GM12878 (cell line): Measurements from ENCODE around the gene KIF15. TPM values are rescaled to one million over a fixed set of nuclear protein-coding genes. Genes with fewer than 3 reads are reported as not detected.

Experiments used
- CBX5 ChIP-seq: sonication (generic); IDR thresholded peaks from 2 replicates; pipeline ENCODE4 v1.6.1; 2016; ENCODE audit warnings: low read depth, moderate library complexity, mild to moderate bottlenecking, inconsistent platforms
- NBN ChIP-seq: fragments of 450-650 bp; IDR thresholded peaks from 2 replicates; pipeline ENCODE4 v1.6.1; 2016
- microRNA counts: library from miRNA; unstranded; fragments of <30 nt; microRNA quantifications from one replicate; lab custom pipeline; 2016
- polyA plus RNA-seq, 11 experiments: library from polyadenylated mRNA; depleted of rRNA in 4 of 11; unstranded in 6 of 11; stranded (reverse) in 5 of 11; fragments of >200 nt; fragmentation: Nextera tagmentation in 4 of 11; fragmentation: Illumina TruSeq in 1 of 11; extraction: Ambion mirVana in 4 of 11; extraction: Trizol in 1 of 11; gene quantifications; 1 replicate in 1 of 11; 2 replicates in 10 of 11; pipeline versions ENCODE4 v1.2.1 to v1.2.3, GENCODE V29; 2011 to 2016; ENCODE audit warnings: inconsistent platforms in 2 of 11, missing spikeins in 2 of 11, low read depth in 1 of 11
- total RNA-seq, 4 experiments: library from RNA; depleted of rRNA in 3 of 4; stranded (reverse); fragments of >200 nt in 3 of 4; fragmentation: Illumina TruSeq in 1 of 4; extraction: Trizol in 1 of 4; gene quantifications; 2 replicates each; pipeline versions ENCODE4 v1.2.1 to v1.2.3, GENCODE V29; 2013 to 2021
- TF ChIP-seq, protein P1 (sequence below): fragments of 150-350 bp; IDR thresholded peaks from 2 replicates; pipeline ENCODE4 v1.6.1; 2016; ENCODE audit warnings: low read depth, low read length
- TF ChIP-seq, protein P2 (sequence below): IDR thresholded peaks from 2 replicates; pipeline ENCODE4 v1.6.1; 2012; ENCODE audit warnings: low read depth, low read length, improper control_type of control experiment
- TF ChIP-seq, protein P3 (sequence below): fragments of 450-650 bp; IDR thresholded peaks from 2 replicates; pipeline ENCODE4 v1.6.1; 2017; ENCODE audit warnings: borderline replicate concordance
- TF ChIP-seq, protein P4 (sequence below): IDR thresholded peaks from 2 replicates; pipeline ENCODE4 v1.6.1; 2012; ENCODE audit warnings: low read depth, low read length, improper control_type of control experiment

Gene KIF15
- total and polyA plus RNA-seq, 10 of the 15 experiments (the other 5 are each of a cell fraction or from before 2014, with no cell fraction given): 12.3 to 51.8 (median 26.0) TPM

DNA sequence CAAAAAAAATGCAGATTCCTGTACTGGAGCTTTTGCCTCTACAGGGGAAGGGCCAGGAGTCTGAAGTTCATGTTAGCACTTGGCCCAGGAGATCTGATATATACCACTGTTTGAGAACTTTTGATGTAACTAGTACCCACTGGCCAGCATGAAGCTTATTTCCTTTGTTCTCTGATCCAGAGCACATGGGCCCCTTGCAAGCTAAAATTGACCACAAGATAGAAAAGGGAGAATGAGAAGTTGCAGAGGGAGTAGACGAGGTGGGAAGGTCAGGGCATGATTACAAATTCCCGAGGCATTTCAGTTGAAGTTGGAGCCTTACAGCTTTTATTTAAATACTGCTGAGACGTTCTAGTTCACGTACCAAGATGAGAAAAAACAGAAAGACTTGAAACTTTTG, 141.0 kb downstream of the KIF15 start (continued):
- TF ChIP-seq, protein P1, sequence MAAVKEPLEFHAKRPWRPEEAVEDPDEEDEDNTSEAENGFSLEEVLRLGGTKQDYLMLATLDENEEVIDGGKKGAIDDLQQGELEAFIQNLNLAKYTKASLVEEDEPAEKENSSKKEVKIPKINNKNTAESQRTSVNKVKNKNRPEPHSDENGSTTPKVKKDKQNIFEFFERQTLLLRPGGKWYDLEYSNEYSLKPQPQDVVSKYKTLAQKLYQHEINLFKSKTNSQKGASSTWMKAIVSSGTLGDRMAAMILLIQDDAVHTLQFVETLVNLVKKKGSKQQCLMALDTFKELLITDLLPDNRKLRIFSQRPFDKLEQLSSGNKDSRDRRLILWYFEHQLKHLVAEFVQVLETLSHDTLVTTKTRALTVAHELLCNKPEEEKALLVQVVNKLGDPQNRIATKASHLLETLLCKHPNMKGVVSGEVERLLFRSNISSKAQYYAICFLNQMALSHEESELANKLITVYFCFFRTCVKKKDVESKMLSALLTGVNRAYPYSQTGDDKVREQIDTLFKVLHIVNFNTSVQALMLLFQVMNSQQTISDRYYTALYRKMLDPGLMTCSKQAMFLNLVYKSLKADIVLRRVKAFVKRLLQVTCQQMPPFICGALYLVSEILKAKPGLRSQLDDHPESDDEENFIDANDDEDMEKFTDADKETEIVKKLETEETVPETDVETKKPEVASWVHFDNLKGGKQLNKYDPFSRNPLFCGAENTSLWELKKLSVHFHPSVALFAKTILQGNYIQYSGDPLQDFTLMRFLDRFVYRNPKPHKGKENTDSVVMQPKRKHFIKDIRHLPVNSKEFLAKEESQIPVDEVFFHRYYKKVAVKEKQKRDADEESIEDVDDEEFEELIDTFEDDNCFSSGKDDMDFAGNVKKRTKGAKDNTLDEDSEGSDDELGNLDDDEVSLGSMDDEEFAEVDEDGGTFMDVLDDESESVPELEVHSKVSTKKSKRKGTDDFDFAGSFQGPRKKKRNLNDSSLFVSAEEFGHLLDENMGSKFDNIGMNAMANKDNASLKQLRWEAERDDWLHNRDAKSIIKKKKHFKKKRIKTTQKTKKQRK: no peak
- TF ChIP-seq, protein P2, sequence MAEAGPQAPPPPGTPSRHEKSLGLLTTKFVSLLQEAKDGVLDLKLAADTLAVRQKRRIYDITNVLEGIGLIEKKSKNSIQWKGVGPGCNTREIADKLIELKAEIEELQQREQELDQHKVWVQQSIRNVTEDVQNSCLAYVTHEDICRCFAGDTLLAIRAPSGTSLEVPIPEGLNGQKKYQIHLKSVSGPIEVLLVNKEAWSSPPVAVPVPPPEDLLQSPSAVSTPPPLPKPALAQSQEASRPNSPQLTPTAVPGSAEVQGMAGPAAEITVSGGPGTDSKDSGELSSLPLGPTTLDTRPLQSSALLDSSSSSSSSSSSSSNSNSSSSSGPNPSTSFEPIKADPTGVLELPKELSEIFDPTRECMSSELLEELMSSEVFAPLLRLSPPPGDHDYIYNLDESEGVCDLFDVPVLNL: no peak
- TF ChIP-seq, protein P3, sequence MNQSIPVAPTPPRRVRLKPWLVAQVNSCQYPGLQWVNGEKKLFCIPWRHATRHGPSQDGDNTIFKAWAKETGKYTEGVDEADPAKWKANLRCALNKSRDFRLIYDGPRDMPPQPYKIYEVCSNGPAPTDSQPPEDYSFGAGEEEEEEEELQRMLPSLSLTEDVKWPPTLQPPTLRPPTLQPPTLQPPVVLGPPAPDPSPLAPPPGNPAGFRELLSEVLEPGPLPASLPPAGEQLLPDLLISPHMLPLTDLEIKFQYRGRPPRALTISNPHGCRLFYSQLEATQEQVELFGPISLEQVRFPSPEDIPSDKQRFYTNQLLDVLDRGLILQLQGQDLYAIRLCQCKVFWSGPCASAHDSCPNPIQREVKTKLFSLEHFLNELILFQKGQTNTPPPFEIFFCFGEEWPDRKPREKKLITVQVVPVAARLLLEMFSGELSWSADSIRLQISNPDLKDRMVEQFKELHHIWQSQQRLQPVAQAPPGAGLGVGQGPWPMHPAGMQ: no peak
- TF ChIP-seq NBN (no peak), CBX5 (no peak)
- TF ChIP-seq, protein P4, sequence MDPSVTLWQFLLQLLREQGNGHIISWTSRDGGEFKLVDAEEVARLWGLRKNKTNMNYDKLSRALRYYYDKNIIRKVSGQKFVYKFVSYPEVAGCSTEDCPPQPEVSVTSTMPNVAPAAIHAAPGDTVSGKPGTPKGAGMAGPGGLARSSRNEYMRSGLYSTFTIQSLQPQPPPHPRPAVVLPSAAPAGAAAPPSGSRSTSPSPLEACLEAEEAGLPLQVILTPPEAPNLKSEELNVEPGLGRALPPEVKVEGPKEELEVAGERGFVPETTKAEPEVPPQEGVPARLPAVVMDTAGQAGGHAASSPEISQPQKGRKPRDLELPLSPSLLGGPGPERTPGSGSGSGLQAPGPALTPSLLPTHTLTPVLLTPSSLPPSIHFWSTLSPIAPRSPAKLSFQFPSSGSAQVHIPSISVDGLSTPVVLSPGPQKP: no peak

MicroRNAs encoded within 50 kb of the gene (microRNA counts, 767-probe panel; counts per million panel counts)
- 55.3 counts per million for microRNA hsa-miR-564 (lab: Ali Mortazavi, UCI)

Other genes with a start within 250 kb of the KIF15 start
Only the 7 nearest of the 11 such genes appear.
- gene ZNF197, start 136.8 kb upstream of the KIF15 start, total RNA-seq (2014; rRNA removed): 10.1 and 12.4 TPM in 2 replicates
- gene ZNF197, start 136.8 kb upstream of the KIF15 start, total RNA-seq (2014; rRNA removed; fragmentation: Illumina TruSeq; extraction: Trizol): 16.5 and 16.6 TPM in 2 replicates
- 10.0 and 10.2 TPM in 2 replicates for gene ZNF197, start 136.8 kb upstream of the KIF15 start, total RNA-seq (2021)
- 10.5 and 14.4 TPM in 2 replicates for gene ZNF197, start 136.8 kb upstream of the KIF15 start, polyA plus RNA-seq (2011; rRNA removed)
- gene ZNF197, start 136.8 kb upstream of the KIF15 start, polyA plus RNA-seq (2014; fragmentation: Illumina TruSeq; extraction: Trizol): 14.5 and 15.3 TPM in 2 replicates
- gene ZNF197, start 136.8 kb upstream of the KIF15 start, polyA plus RNA-seq (2014; fragmentation: Nextera tagmentation; extraction: Ambion mirVana): 1 to 10 TPM; 3.2 to 4.4 TPM
- 6.7 and 9.4 TPM in 2 replicates for gene ZNF197, start 136.8 kb upstream of the KIF15 start, polyA plus RNA-seq (2014; rRNA removed)
- gene ZNF197, start 136.8 kb upstream of the KIF15 start, polyA plus RNA-seq (2016; fragmentation: Nextera tagmentation; extraction: Ambion mirVana): 1 to 10 TPM; 7.6 to 7.8 TPM
- gene ZNF35, start 113.1 kb upstream of the KIF15 start, total RNA-seq (2014; rRNA removed): 12.4 and 14.3 TPM in 2 replicates
- gene ZNF35, start 113.1 kb upstream of the KIF15 start, total RNA-seq (2014; rRNA removed; fragmentation: Illumina TruSeq; extraction: Trizol): 21.1 and 21.2 TPM in 2 replicates
- 15.2 and 18.2 TPM in 2 replicates for gene ZNF35, start 113.1 kb upstream of the KIF15 start, total RNA-seq (2021)
- 9.3 and 10.1 TPM in 2 replicates for gene ZNF35, start 113.1 kb upstream of the KIF15 start, polyA plus RNA-seq (2011; rRNA removed)
- 16.9 and 17.4 TPM in 2 replicates for gene ZNF35, start 113.1 kb upstream of the KIF15 start, polyA plus RNA-seq (2014; fragmentation: Illumina TruSeq; extraction: Trizol)
- gene ZNF35, start 113.1 kb upstream of the KIF15 start, polyA plus RNA-seq (2014; fragmentation: Nextera tagmentation; extraction: Ambion mirVana): 10 to 100 TPM; 14.3 to 14.7 TPM
- gene ZNF35, start 113.1 kb upstream of the KIF15 start, polyA plus RNA-seq (2014; rRNA removed): 7.0 and 10.0 TPM in 2 replicates
- 10 to 100 TPM; 10.8 to 12.3 TPM for gene ZNF35, start 113.1 kb upstream of the KIF15 start, polyA plus RNA-seq (2016; fragmentation: Nextera tagmentation; extraction: Ambion mirVana)
- 0.96 and 1.5 TPM in 2 replicates for gene ZNF502, start 49.1 kb upstream of the KIF15 start, total RNA-seq (2014; rRNA removed)
- gene ZNF502, start 49.1 kb upstream of the KIF15 start, total RNA-seq (2014; rRNA removed; fragmentation: Illumina TruSeq; extraction: Trizol): 1.6 and 1.8 TPM in 2 replicates
- 1.2 and 1.4 TPM in 2 replicates for gene ZNF502, start 49.1 kb upstream of the KIF15 start, total RNA-seq (2021)
- gene ZNF502, start 49.1 kb upstream of the KIF15 start, polyA plus RNA-seq (2011; rRNA removed): 0.39 and 0.50 TPM in 2 replicates
- 1.2 and 1.6 TPM in 2 replicates for gene ZNF502, start 49.1 kb upstream of the KIF15 start, polyA plus RNA-seq (2014; fragmentation: Illumina TruSeq; extraction: Trizol)
- gene ZNF502, start 49.1 kb upstream of the KIF15 start, polyA plus RNA-seq (2014; fragmentation: Nextera tagmentation; extraction: Ambion mirVana): 1 to 10 TPM in 1 of 2 experiments, under 1 TPM in 1; 0.84 to 1.0 TPM
- gene ZNF502, start 49.1 kb upstream of the KIF15 start, polyA plus RNA-seq (2014; rRNA removed): 0.61 and 0.69 TPM in 2 replicates
- 1 to 10 TPM; 1.3 to 1.7 TPM for gene ZNF502, start 49.1 kb upstream of the KIF15 start, polyA plus RNA-seq (2016; fragmentation: Nextera tagmentation; extraction: Ambion mirVana)
- gene ZNF501, start 32.2 kb upstream of the KIF15 start, total RNA-seq (2014; rRNA removed): 2.8 and 3.2 TPM in 2 replicates
- gene ZNF501, start 32.2 kb upstream of the KIF15 start, total RNA-seq (2014; rRNA removed; fragmentation: Illumina TruSeq; extraction: Trizol): 1.5 and 1.9 TPM in 2 replicates
- 1.8 and 2.0 TPM in 2 replicates for gene ZNF501, start 32.2 kb upstream of the KIF15 start, total RNA-seq (2021)
- gene ZNF501, start 32.2 kb upstream of the KIF15 start, polyA plus RNA-seq (2011; rRNA removed): 3.8 and 5.5 TPM in 2 replicates
- 1.3 and 2.1 TPM in 2 replicates for gene ZNF501, start 32.2 kb upstream of the KIF15 start, polyA plus RNA-seq (2014; fragmentation: Illumina TruSeq; extraction: Trizol)
- under 1 TPM; 0.35 to 0.40 TPM for gene ZNF501, start 32.2 kb upstream of the KIF15 start, polyA plus RNA-seq (2014; fragmentation: Nextera tagmentation; extraction: Ambion mirVana)
- 1.6 TPM in 2 replicates for gene ZNF501, start 32.2 kb upstream of the KIF15 start, polyA plus RNA-seq (2014; rRNA removed)
- 1 to 10 TPM; 1.7 TPM for gene ZNF501, start 32.2 kb upstream of the KIF15 start, polyA plus RNA-seq (2016; fragmentation: Nextera tagmentation; extraction: Ambion mirVana)
- gene KIAA1143, start 175 bp upstream of the KIF15 start, total RNA-seq (2014; rRNA removed): 25.3 and 28.7 TPM in 2 replicates
- gene KIAA1143, start 175 bp upstream of the KIF15 start, total RNA-seq (2014; rRNA removed; fragmentation: Illumina TruSeq; extraction: Trizol): 35.1 and 37.6 TPM in 2 replicates
- gene KIAA1143, start 175 bp upstream of the KIF15 start, total RNA-seq (2021): 26.6 and 29.7 TPM in 2 replicates
- 19.3 and 30.8 TPM in 2 replicates for gene KIAA1143, start 175 bp upstream of the KIF15 start, polyA plus RNA-seq (2011; rRNA removed)
- gene KIAA1143, start 175 bp upstream of the KIF15 start, polyA plus RNA-seq (2014; fragmentation: Illumina TruSeq; extraction: Trizol): 34.8 and 47.1 TPM in 2 replicates
- gene KIAA1143, start 175 bp upstream of the KIF15 start, polyA plus RNA-seq (2014; fragmentation: Nextera tagmentation; extraction: Ambion mirVana): 10 to 100 TPM; 22.5 to 27.1 TPM
- gene KIAA1143, start 175 bp upstream of the KIF15 start, polyA plus RNA-seq (2014; rRNA removed): 10.8 and 11.4 TPM in 2 replicates
- 10 to 100 TPM; 30.8 to 31.6 TPM for gene KIAA1143, start 175 bp upstream of the KIF15 start, polyA plus RNA-seq (2016; fragmentation: Nextera tagmentation; extraction: Ambion mirVana)
- gene TMEM42, start 100.1 kb downstream of the KIF15 start, total RNA-seq (2014; rRNA removed): 10.8 and 12.6 TPM in 2 replicates
- gene TMEM42, start 100.1 kb downstream of the KIF15 start, total RNA-seq (2014; rRNA removed; fragmentation: Illumina TruSeq; extraction: Trizol): 6.8 and 7.2 TPM in 2 replicates
- gene TMEM42, start 100.1 kb downstream of the KIF15 start, total RNA-seq (2021): 12.8 and 13.8 TPM in 2 replicates
- gene TMEM42, start 100.1 kb downstream of the KIF15 start, polyA plus RNA-seq (2011; rRNA removed): 15.3 and 20.5 TPM in 2 replicates
- gene TMEM42, start 100.1 kb downstream of the KIF15 start, polyA plus RNA-seq (2014; fragmentation: Illumina TruSeq; extraction: Trizol): 7.6 and 8.3 TPM in 2 replicates
- 10 to 100 TPM in 1 of 2 experiments, 1 to 10 TPM in 1; 5.0 to 11.6 TPM for gene TMEM42, start 100.1 kb downstream of the KIF15 start, polyA plus RNA-seq (2014; fragmentation: Nextera tagmentation; extraction: Ambion mirVana)
- gene TMEM42, start 100.1 kb downstream of the KIF15 start, polyA plus RNA-seq (2014; rRNA removed): 16.9 and 17.5 TPM in 2 replicates
- gene TMEM42, start 100.1 kb downstream of the KIF15 start, polyA plus RNA-seq (2016; fragmentation: Nextera tagmentation; extraction: Ambion mirVana): 10 to 100 TPM; 14.8 to 15.4 TPM
- gene TGM4, start 112.8 kb downstream of the KIF15 start, total RNA-seq (2014; rRNA removed): not detected in 2 replicates
- gene TGM4, start 112.8 kb downstream of the KIF15 start, total RNA-seq (2014; rRNA removed; fragmentation: Illumina TruSeq; extraction: Trizol): not detected in 2 replicates
- gene TGM4, start 112.8 kb downstream of the KIF15 start, total RNA-seq (2021): not detected in 2 replicates
- gene TGM4, start 112.8 kb downstream of the KIF15 start, polyA plus RNA-seq (2011; rRNA removed): not detected in 2 replicates
- gene TGM4, start 112.8 kb downstream of the KIF15 start, polyA plus RNA-seq (2014; fragmentation: Illumina TruSeq; extraction: Trizol): not detected in 2 replicates
- gene TGM4, start 112.8 kb downstream of the KIF15 start, polyA plus RNA-seq (2014; fragmentation: Nextera tagmentation; extraction: Ambion mirVana): not detected
- gene TGM4, start 112.8 kb downstream of the KIF15 start, polyA plus RNA-seq (2014; rRNA removed): not detected in 2 replicates
- gene TGM4, start 112.8 kb downstream of the KIF15 start, polyA plus RNA-seq (2016; fragmentation: Nextera tagmentation; extraction: Ambion mirVana): not detected